HUDEP-2 (cell line): Measurements from ENCODE around the gene EPHA4.
A peak's percentile ranks its signal among the peaks of the same experiment; 100 is the strongest.

ENCODE experiments used
- DNase-seq, 76 experiments: peaks; one replicate each; lab custom pipeline; 2025; ENCODE audit not compliant: unreplicated experiment in 76 of 76; lab: John Stamatoyannopoulos, UW

EPHA4 gene

GRCh38 chr2:221449406-221449805 lies 122.7 kb downstream of the EPHA4 start:
- DNase-seq = no peak

GRCh38 chr2:221448844-221449390 lies 123.2 kb downstream of the EPHA4 start:
- DNase-seq = no peak

GRCh38 chr2:221448057-221448843 lies 123.9 kb downstream of the EPHA4 start:
- no peak for DNase-seq

- DNase-seq = no peak
Measured at GRCh38 chr2:221447310-221447709, 124.8 kb downstream of the EPHA4 start.

- DNase-seq = no peak
Measured at GRCh38 chr2:221446140-221446539, 126.0 kb downstream of the EPHA4 start.

GRCh38 chr2:221444106-221444505 lies 128.0 kb downstream of the EPHA4 start:
- peak in 61 of 76 experiments; percentile 3 to 81 (median 40) for DNase-seq

- DNase-seq = no peak
Measured at GRCh38 chr2:221443645-221444044, 128.5 kb downstream of the EPHA4 start.

- no peak for DNase-seq
Measured at GRCh38 chr2:221442128-221442527, 130.0 kb downstream of the EPHA4 start.

GRCh38 chr2:221439761-221440479 lies 132.2 kb downstream of the EPHA4 start:
- no peak for DNase-seq

- DNase-seq = no peak
Measured at GRCh38 chr2:221437056-221437455, 135.0 kb downstream of the EPHA4 start.

GRCh38 chr2:221435171-221435570 lies 136.9 kb downstream of the EPHA4 start:
- no peak for DNase-seq

- no peak for DNase-seq
Measured at GRCh38 chr2:221434142-221434541, 138.0 kb downstream of the EPHA4 start.

- DNase-seq = no peak
Measured at GRCh38 chr2:221431477-221431876, 140.6 kb downstream of the EPHA4 start.

- DNase-seq = no peak
Measured at GRCh38 chr2:221429741-221430491, 142.2 kb downstream of the EPHA4 start.

GRCh38 chr2:221428896-221429295 lies 143.2 kb downstream of the EPHA4 start:
- no peak for DNase-seq

GRCh38 chr2:221426929-221427328 lies 145.2 kb downstream of the EPHA4 start:
- DNase-seq = no peak

- DNase-seq = no peak
Measured at GRCh38 chr2:221425891-221426290, 146.2 kb downstream of the EPHA4 start.

- no peak for DNase-seq
Measured at GRCh38 chr2:221425353-221425752, 146.8 kb downstream of the EPHA4 start.

- no peak for DNase-seq
Measured at GRCh38 chr2:221423210-221423804, 148.8 kb downstream of the EPHA4 start.

GRCh38 chr2:221422516-221423209 lies 149.4 kb downstream of the EPHA4 start:
- no peak for DNase-seq
